GM12864 (cell line): ENCODE measurements around the gene MAN1C1.

Source experiments
- DNase-seq: peaks from one replicate; pipeline ENCODE4 v3.0.0-alpha.2; 2011; ENCODE audit warnings: low read depth
- H3K4me3 ChIP-seq: 2 replicates; pipeline ENCODE4 v1.5.1; 2011; ENCODE audit warnings: mild to moderate bottlenecking, low read depth, low read length, control low read depth
- CTCF ChIP-seq: IDR thresholded peaks from 2 replicates; pipeline ENCODE4 v1.5.1; 2011; ENCODE audit warnings: low read depth, mild to moderate bottlenecking, moderate library complexity, low read length, control low read depth, inconsistent platforms; ENCODE audit errors: missing control alignments

MAN1C1 gene

GRCh38 chr1:25620701-25621350 lies 4.2 kb downstream of the MAN1C1 start:
- TF ChIP-seq CTCF = no peak

GRCh38 chr1:25621876-25622275 lies 5.3 kb downstream of the MAN1C1 start:
- H3K4me3 ChIP-seq = no peak overlapping the region
- no peak for TF ChIP-seq CTCF
- no peak for DNase-seq

More at GRCh38 chr1:25620701-25621350, 4.2 kb downstream of the MAN1C1 start:
- H3K4me3 ChIP-seq = no peak overlapping the region
- no peak for DNase-seq

GRCh38 chr1:25622531-25622930 lies 5.9 kb downstream of the MAN1C1 start:
- no peak for TF ChIP-seq CTCF
- no peak for DNase-seq
- no peak overlapping the region for H3K4me3 ChIP-seq

GRCh38 chr1:25623007-25623406 lies 6.4 kb downstream of the MAN1C1 start:
- DNase-seq = no peak
- no peak for TF ChIP-seq CTCF
- no peak overlapping the region for H3K4me3 ChIP-seq

- no peak overlapping the region for H3K4me3 ChIP-seq
- TF ChIP-seq CTCF = no peak
- DNase-seq = no peak
Observed at GRCh38 chr1:25623731-25624130, 7.1 kb downstream of the MAN1C1 start.

GRCh38 chr1:25624156-25624555 lies 7.6 kb downstream of the MAN1C1 start:
- no peak for DNase-seq
- TF ChIP-seq CTCF = no peak
- no peak overlapping the region for H3K4me3 ChIP-seq

- no peak overlapping the region for H3K4me3 ChIP-seq
- no peak for DNase-seq
- TF ChIP-seq CTCF = no peak
Observed at GRCh38 chr1:25624604-25625003, 8.0 kb downstream of the MAN1C1 start.
